Gastroesophageal sphincter (tissue), 2 donors: ENCODE data around the gene CRB2.

Source experiments
- EP300 ChIP-seq: sonication (generic); formaldehyde crosslinking; IDR thresholded peaks from one replicate; pipeline ENCODE4 v1.6.1; 2017; ENCODE audit warnings: antibody characterized with exemption, mild to moderate bottlenecking
- POLR2AphosphoS5 ChIP-seq: sonication (generic); formaldehyde crosslinking; IDR thresholded peaks from one replicate; pipeline ENCODE4 v1.6.1; 2017; ENCODE audit warnings: antibody characterized with exemption

GRCh38 chr9:123395689-123396511 lies 39.9 kb downstream of the CRB2 start:
- no peak for TF ChIP-seq POLR2AphosphoS5
- no peak for TF ChIP-seq EP300
